Activated T-cell treated with anti-CD3 and anti-CD28 coated beads, Interleukin-2, amount 50 U/mL, for 48 hours (primary cell): ENCODE measurements around the gene TTLL11.
A peak's percentile ranks its signal among the peaks of the same experiment; 100 is the strongest.

ENCODE experiments used
- DNase-seq, 2 experiments: peaks; one replicate each; pipeline ENCODE4 v3.0.0-alpha.2; 2020

The TTLL11 gene

GRCh38 chr9:121844562-121844961 is 248.5 kb downstream of the TTLL11 start:
- no peak for DNase-seq

- no peak for DNase-seq
Measured at GRCh38 chr9:121844098-121844497, 249.0 kb downstream of the TTLL11 start.

- DNase-seq = no peak
Measured at GRCh38 chr9:121842612-121842978, 250.5 kb downstream of the TTLL11 start.

GRCh38 chr9:121841771-121842611 is 251.1 kb downstream of the TTLL11 start:
- no peak for DNase-seq

DNA sequence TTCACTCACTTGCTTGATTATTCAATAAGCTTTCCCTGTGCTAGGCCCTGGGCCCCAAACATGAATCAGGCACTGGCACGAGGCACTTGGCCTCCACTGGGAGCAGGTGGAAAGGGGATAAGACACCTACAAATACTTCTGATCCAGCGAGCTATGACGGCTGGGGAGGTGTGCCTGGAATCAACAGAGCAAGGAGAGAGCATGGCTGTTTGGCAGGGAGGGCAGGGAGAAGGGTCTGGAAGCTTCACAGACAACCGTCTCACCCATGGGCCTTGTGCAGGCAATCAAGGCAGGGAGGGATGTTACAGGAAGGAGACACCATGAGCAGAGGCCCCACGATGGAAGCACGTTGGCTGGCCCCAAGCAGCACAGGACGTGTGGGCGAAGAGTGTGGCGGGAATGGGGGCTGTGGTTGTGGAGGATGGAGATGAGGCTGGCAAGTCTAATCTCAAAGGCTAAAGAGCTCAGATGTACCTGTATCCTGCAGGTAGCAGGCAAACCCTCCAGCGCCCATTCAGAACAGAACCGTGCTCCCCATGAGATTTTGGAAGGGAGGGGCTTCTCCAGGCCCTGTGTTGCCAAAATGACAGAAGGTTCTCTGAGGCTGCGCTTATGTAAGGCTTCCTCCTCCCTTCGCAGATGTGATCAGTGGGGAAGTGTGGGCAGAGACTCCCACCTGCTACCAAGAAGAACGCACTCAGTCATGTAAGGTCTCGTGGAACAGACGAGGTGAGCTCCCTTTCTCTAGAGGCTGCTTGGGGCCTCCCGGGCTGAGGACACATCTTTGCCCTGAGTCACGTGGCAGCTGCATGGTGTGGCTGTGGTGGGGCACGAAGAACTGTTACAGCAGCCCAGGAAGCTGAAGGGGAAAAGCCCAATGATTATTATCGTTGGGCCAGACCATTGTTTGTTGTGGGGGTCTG is 252.0 kb downstream of the TTLL11 start:
- peak; percentile 24 to 28 for DNase-seq

DNA sequence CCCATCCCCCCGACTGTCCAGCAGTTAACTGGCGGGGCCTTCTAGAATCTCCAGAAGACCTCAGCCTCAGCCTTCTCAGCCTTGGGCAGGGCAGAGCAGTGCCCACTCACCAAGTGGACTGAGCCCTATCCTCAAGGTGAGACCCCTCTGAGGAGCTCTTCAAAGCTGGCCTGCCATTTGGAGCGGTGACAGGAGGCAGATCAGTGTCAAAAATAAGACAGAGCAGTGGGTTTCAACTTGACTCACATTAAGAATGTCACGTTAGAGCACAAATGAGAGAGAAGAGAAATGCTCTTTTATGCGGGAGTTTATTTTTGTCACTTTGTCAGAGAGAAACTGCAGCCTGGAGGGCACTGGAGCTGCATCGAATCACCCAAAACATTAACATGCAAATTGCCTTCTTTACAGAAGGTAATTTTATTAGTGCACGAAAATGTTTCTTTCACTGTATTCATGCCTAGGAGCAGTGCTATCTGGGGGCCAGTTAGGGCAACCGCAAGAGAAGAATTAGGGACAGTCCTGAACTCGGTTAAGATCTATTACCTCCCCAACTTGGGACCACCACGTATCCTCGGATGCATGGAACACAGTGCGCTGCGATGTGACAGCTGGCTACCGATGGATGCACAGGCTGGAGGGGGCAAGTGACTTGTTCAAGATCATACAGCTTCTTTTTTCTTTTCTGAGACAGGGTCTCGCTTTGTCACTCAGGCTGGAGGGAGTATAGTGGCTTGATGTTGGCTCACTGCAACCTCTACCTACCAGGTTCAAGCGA is 253.2 kb downstream of the TTLL11 start:
- DNase-seq = no peak

- DNase-seq = no peak
Measured at GRCh38 chr9:121838746-121839669, 254.1 kb downstream of the TTLL11 start.

DNA sequence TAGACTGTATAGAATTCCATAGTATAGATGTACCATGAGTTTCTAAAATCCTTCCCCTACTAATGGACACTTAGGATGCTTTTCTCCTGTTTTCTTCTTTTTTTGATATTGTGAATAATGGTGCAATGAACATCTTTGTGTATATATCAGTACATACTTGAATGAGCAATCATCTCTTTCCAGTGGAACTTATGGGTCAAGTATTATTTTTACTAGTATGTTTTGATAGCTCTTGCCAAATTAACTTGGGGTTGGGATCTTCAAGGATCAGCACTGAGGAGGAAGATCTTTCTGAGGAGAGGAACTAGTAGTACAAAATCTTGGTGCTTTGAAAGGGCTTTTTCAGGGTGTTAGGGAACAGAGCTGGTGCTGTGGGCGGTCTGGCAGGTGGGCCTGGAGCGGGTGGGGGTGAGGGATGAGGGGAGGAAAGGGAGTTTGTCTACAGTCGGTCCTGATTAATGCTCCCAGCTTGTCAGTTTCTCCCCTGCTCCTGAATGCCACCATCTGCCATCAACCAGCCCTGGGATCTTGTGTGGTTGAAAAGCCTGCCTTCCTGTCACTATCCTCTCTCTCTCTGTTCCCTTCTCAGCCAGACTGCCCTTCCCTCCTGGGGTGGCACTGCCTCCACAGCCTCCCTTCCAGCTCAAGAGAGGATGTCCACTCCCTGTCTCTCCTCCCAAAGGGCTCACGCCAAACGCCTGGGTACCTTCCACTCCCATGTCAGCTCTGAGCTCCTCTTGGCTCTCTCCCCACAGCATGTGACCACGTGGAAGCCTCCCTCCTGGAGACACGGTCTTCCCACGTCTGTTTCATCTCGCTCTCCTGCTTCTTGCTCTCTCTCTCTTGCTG is 255.8 kb downstream of the TTLL11 start:
- DNase-seq = no peak

GRCh38 chr9:121836366-121836885 is 256.7 kb downstream of the TTLL11 start:
- DNase-seq = no peak

DNA sequence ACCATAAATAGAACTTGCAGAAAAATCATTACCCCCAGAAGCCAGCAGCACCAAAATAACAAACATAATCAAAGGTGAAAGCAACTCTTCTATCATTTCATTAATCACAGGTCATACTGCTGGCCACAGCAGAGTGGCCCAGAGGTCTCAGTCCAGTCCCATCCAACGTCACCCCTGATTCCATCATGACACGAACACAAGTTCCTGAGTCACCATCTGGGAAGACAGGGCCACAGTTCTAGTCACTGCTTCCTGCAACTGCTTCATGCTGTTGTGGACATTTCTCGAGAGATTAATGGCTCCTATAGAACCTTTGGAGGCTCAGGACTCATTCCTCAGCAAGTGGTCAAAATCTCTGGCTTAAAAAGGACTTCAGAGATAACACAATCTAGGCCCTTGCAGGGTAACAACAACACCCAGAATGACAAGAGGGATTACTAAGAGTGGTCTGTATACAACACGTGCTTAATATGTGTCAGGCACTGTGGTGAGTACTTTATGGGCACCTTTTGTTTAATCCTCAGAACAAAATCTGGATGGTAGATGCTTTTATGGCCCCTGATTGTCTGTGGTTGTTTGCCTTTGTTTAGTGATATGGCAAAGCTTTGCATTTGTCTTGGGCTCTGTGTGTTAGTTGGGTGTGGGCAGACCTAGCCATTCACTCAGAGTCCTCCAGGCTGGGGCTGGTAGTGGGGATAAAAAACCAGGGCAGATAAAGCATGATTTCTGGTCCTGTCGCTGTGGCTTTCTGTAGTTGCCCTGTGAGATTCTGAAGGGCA is 257.3 kb downstream of the TTLL11 start:
- DNase-seq = no peak

GRCh38 chr9:121833061-121833460 is 260.0 kb downstream of the TTLL11 start:
- DNase-seq = no peak

- no peak for DNase-seq
Measured at GRCh38 chr9:121831869-121832268, 261.2 kb downstream of the TTLL11 start.

DNA sequence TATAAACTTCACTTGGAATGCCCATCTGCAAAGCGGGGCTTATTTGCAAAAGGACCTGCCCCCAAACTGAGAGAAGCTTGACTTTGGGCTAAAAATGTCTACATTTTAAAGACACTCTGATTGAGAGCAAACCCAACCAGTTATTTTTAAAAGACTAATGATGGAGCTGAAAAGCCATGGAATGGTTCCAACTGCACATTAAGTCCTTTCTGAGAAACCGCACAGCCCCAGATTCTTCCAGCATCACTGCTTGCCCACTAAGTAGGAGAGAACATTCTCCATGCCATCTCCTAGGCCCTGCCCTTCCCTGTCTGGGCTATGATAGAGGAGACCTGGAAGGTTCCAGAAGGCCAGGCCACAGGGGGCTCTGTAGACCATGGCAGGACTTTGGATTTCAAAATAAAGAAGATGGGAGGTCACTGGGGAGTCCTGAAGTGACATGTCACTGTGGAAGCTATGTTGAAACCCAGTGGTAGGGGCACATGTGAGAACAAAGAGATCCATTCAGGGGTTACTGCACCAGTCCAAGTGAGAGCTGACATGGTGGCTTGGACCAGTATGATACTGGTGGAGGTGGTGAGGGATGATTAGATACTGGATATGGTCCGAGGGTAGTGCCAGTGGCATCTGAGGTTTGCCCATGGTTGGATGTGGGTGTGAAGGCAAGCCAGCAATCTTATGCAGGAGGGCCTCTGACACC is 262.5 kb downstream of the TTLL11 start:
- no peak for DNase-seq

DNA sequence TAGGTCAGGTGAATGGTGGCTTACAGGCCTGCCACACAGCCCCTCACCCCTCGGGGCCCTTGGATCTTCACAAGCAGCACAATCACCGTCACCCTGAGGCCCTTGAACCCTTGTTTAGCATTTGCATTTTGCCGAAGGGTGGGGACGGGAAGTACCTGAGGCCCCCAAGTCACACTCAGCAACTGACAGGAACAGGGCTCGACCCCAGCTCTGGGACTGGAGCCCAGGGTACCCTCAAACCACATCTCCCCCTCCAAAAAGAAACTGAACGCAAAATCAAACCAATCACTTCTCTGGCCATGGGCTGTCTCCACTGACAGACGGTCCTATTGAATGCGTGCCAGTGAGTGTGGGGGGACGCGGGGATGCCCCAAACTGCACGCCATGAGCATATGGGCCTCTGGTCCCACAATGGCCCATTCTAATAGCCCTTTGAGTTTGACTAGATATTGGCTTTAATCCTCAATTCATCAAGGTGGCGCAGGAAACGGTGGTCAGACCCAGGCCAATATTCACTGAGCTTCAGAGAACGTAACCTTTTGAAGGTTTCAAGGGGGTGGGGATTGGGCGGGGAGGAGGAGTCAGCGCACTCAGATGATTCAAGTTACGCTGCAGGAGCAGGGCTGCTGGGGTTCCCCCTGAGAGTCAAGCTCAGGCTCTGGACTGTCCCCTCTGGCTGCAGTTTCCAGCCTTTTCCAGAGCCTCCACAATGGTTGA is 265.7 kb downstream of the TTLL11 start:
- no peak for DNase-seq

DNA sequence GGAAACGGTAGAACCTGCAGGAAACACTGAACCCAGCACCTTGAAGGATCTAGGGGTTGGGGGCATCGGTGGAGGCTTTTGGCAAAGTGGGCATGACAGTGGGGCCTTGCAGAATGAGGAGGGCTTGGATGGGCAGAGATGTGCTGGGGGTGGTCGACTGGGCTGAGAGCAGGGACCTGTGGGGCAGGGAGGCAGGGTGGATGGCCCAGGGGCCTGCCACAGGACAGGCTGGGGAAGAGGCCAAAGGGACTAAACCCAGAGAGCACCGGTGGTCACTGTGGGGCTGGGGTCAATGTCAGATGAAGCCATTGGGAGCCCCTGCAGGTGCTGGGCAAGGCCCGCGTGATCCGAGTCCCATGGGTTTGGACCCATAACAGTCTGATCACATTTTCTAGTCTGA is 266.4 kb downstream of the TTLL11 start:
- DNase-seq = no peak

DNA sequence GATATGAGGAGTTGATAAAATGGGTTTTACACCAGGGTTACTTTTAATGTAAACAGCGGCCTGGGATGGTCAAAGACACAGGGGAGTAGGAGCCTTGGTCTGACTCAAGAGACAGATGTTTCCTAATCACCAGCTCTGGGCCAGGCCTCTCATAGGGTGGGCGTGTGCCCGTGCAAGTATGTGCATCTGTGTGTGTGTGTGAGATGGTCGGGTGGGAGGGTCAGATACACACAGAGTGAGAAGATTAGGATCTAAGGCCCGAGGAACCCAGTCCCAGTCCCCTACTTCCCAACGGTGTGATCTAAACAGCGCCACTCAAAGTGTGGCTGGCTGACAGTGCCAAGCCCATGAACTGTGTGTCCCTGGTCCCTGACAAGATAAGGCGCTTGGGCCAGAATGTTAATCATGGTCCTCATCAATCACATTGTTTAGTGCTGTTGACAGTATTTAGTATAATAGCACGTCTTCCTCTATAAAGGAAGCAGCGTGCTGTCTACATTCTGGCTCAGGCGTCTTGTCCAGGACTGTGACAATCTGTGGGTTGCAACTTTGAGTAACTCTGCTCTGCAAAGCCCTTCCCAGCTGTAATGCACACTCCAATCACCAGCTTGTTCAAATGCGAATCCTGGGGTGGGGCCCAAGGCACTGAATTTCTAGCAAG is 267.9 kb downstream of the TTLL11 start:
- DNase-seq = no peak

GRCh38 chr9:121824651-121825030 is 268.5 kb downstream of the TTLL11 start:
- no peak for DNase-seq
